Medulla oblongata (tissue), 1 donor: Measurements from ENCODE around the gene AP1G2.
"Not testable (repeated sequence)": the region's sequence is repeated elsewhere in the genome, so short reads cannot be mapped to it uniquely, and the experiment has no call there.

Experiments
- DNase-seq: peaks from one replicate; pipeline ENCODE4 v3.0.0-alpha.2; 2015; ENCODE audit errors: extremely low spot score

The AP1G2 gene

GRCh38 chr14:23539248-23540140, 28.1 kb downstream of the AP1G2 start:
- peak; percentile 88 for DNase-seq

DNA sequence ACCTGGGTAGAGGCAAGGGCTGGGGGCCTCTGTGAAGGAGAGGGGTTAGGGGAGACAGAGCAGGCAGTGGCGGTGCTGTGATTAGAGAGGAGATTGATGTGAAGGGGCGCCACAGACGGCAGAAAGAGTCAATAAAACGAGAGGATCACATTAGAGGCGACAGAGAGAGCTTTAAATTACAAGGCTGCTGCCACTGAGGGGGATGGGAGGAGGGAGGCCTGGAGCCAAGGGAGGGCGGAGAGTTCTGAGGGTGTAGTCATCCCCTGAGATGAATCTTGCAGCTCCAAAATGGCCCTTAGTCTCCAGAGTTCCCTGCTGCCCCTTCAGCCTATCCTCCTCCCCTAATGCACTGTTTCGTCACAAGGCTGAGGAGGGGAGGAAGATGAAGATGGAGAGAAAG, 28.8 kb downstream of the AP1G2 start:
- DNase-seq: peak; percentile 66

DNA sequence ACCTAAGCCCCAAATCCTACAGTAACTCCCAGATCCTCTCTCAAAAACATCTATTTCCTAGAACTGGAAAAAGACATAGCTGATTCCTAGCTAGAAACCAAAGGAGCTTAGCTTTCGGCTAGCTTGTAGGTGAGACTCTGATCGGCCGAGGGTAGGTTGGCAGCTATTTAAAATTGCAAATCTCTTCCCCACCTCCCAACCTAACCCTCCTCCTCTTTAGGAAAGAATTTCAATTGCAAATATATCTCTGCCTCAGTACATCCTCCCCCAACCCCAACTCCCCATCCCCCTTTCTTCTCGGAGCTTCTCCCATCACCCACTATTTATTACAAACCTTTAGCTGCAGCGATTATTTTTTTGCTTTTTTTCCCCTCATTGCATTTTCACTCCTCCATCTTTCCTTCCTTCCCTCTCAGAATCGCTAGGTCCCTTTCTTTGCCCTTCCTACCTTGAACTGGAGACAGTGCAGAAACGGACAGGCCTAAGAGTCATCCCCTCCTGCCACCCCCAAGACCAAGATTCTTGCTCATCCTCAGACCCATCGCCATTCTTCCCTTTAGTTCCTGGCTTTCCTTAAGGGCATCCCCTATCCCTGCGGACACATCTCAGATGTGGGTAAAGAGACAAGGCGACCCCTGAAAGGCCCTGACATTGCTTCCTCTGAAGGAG, 29.4 kb downstream of the AP1G2 start:
- DNase-seq: no peak

DNA sequence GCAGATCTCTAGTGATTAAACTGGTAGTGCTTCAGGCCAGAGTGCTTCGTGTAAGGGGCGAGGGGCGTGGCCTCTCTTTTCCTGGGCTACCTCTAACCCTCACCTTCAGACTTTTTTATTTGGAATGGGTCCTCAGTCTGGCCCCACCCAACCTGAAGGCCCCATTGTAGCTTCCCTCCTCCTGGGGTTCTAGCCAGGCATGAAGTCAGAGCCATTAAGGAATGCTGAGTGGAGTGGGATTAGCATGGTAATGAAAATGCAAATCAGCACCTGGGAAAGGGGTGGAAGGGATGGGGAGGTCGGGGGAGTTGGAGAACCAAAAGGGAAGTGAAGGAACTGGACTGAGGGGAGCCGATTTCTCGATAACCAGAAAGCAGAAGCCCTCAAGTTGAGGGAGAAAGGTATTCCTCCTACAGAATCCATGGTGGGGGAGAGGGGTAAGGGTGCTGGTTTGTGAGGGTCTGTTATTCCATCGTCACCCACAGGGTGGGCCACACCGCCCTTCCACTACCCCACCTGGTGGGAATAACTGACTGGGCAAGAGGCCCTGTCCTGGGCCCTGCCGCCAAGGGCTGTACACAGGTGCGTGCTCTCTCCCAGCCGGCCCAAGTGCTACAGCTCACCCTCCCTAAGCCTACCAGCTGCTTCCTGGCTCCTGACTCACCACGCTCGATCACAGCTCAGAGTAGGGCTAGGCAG, 30.1 kb downstream of the AP1G2 start:
- DNase-seq: no peak

GRCh38 chr14:23536906-23537305, 30.7 kb downstream of the AP1G2 start:
- DNase-seq: not testable (repeated sequence)

DNA sequence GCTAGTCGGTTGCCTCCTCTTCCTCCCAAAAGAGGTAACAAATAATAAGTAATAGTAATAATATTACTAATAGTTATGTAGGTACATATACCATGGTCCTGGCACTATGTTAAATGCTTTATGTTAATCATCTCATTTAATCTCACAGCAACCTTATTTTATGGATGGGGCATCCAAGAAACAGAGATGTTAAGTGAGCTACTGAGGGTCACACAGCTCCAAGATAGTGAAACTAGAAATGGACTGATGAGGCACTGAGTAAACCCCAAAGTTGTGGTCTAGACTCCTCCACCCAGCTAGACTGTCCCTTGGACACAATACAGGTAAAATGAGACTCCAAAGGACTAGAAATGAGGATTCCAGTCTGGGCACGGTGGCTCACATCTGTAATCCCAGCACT, 31.1 kb downstream of the AP1G2 start:
- no peak for DNase-seq

- DNase-seq: no peak
Observed at GRCh38 chr14:23535943-23536342, 31.6 kb downstream of the AP1G2 start.

- DNase-seq: no peak
Observed at GRCh38 chr14:23533652-23534435, 33.7 kb downstream of the AP1G2 start.

DNA sequence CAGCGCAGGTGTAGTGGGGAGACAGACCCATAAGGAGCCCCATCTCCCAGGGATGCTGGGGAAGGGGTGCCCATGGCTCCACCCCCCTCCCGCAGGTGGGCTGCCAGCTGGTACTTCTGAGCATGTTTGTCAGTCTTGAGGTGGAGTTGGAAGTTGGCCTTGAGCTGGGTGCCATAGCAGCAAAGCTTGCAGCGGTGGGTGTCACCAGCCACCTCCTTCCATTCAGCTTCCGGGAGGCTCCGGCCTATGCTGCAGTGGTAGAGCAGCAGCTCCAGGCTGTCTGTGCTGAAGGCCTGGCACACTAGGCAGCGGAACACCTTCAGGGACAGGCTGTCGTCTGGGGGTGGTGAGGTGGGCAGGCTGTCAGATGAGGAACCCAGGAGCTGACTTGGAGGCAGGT, 34.9 kb downstream of the AP1G2 start:
- DNase-seq: no peak

GRCh38 chr14:23531391-23531790, 36.2 kb downstream of the AP1G2 start:
- DNase-seq: no peak

DNA sequence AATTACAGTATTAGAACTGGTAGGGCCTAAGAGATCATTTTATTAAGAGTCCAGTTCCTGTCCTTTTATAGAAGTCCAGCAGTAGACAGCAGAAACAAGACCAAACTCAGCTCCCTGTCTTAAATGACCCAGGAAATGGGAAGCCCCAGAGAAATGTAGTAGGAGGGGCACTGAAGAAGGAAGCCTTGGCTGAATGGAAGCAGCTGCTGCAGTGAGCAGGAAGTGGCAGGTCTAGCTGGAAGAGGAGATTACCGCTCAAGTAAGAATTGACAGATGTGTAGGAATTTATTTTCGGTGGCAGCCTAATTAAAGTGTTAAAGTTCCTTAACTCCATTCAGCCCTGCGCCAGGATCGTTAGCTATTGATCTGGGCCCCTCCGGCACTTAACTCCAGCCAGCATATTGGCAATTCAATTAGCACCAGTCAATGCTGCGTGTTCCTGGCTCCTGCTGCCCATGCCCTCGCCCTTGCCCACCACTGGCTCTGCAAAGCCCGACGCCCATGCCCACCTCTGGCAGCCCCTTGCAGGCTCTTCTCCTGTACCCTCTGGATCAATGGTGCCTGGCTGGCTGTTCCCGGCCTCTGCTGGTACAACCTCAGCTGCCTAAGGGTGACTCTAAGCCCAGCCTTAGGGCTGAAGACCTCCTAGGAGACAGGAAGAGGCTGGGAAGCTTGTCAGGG, 37.1 kb downstream of the AP1G2 start:
- DNase-seq: no peak

GRCh38 chr14:23529016-23529415, 38.6 kb downstream of the AP1G2 start:
- no peak for DNase-seq

DNA sequence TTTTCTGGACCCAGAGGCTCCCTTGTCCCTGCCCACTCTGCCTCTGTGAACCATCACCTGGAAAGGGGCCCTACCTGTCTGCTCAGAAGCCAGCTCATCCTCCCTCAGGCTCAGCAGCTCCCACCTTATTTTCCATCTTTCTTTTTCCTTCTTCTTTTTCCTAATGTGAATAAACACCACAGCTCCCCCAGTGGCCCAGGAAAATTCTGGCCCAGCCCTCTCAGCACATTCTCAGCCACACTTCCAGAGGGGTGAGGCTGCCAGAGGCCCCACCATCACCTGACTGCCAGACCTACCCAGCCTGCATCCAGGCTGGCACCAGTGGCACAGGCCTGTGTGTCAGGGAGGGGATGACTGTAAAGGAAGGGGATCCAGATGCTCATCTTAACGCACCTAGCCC, 39.0 kb downstream of the AP1G2 start:
- DNase-seq: no peak

- no peak for DNase-seq
Observed at GRCh38 chr14:23525611-23526010, 42.0 kb downstream of the AP1G2 start.

- no peak for DNase-seq
Observed at GRCh38 chr14:23524954-23525353, 42.6 kb downstream of the AP1G2 start.

GRCh38 chr14:23523229-23524016, 44.2 kb downstream of the AP1G2 start:
- DNase-seq: no peak

DNA sequence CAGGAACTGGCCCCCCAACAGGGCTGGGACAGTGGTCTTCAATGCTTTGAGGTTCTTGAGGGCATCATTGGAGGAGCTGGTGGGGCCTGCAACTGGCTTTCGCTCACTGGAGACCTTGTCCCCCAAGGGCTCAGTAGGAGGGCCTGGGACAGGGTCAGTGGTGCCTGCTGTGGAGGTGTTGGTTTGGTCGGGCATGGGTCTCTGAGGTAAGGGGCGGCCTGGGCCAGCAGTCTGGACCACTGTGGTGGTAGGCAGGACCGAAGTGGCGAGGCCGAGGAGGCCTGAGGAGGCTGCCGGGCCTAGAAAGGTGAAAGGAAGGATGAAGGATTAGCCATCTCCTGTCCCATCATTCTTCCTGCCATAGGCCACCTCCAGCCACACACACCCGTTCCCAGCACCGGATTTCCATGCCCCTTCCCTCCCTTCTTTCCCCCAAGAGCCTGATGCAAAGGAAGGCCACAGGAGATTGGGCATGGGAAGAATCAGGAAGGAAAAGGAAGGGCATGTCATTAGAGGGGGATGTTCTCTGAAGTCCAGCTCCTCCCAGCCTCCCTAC, 44.9 kb downstream of the AP1G2 start:
- no peak for DNase-seq

DNA sequence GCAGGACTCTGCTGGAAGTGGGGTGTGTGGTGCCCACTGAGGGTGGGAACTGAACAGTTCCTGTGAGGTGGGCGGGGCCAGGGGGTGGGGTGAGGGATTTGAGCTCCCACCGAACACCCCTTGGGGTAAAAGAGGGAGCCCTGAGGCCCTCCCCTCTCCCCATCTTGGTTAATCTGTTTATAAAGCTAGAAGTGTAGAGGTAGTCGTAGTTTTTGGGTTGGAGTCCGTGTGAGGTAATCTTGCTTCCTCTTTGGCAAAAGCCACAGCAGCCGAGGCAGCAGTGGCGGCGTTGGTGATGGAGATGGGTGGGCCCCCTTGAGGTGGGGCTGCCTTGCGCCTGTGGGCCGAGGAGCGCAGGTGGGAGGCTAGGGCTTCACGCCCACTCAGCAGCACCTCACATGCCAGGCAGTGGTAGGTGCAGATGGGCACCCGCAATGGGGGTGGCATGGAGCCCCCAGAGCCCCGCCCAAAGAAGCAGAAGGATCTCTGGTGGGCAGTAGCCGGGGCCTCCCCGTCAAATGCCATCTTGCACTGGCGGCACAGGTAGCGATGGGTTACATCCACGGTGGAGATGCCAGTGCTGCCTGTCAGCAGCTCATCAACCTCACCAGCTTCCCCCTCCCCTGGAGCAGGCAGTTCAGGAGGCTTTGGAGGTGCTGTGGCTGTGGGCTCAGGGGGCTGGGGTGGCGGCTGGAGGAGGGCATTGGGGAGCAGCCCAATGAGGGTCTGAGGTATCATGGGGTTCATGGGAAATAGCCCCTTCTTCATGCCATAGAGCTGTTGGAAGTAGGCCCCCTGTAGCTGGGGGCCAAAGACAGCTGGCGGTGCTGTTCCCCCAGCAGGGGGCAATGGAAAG, 45.6 kb downstream of the AP1G2 start:
- no peak for DNase-seq

GRCh38 chr14:23520899-23521533, 46.6 kb downstream of the AP1G2 start:
- DNase-seq: peak; percentile 50
